Stimulated activated CD8-positive, alpha-beta memory T cell treated with anti-CD3 and anti-CD28 coated beads, Interleukin-15, amount 100 ng/mL, for 4 hours (primary cell): ENCODE measurements around the gene APOL3.
"Not testable (repeated sequence)": the region's sequence is repeated elsewhere in the genome, so short reads cannot be mapped to it uniquely, and the experiment has no call there.

ENCODE experiments used
- DNase-seq, 2 donors: peaks; one replicate each; pipeline ENCODE4 v3.0.0-alpha.2; 2020; ENCODE audit warnings: low read depth in 2 of 2

The APOL3 gene

DNA sequence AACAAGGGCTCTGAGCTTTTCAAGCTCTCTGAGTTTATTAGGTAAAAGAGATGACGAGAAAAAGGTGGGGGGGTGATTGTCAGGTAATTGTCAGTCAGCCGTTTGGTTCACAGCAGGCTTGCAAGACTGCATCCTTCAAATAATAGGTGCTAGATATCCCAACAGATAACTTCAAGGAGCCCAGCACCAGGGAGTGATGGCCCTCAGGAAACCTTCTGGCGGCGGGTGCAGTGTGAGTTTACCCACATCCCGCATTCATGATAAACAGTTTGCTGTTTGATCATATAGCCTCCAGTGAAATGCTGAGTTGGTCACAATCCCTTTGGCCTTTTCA is 1.2 kb upstream of the APOL3 start:
- not testable (repeated sequence) for DNase-seq

DNA sequence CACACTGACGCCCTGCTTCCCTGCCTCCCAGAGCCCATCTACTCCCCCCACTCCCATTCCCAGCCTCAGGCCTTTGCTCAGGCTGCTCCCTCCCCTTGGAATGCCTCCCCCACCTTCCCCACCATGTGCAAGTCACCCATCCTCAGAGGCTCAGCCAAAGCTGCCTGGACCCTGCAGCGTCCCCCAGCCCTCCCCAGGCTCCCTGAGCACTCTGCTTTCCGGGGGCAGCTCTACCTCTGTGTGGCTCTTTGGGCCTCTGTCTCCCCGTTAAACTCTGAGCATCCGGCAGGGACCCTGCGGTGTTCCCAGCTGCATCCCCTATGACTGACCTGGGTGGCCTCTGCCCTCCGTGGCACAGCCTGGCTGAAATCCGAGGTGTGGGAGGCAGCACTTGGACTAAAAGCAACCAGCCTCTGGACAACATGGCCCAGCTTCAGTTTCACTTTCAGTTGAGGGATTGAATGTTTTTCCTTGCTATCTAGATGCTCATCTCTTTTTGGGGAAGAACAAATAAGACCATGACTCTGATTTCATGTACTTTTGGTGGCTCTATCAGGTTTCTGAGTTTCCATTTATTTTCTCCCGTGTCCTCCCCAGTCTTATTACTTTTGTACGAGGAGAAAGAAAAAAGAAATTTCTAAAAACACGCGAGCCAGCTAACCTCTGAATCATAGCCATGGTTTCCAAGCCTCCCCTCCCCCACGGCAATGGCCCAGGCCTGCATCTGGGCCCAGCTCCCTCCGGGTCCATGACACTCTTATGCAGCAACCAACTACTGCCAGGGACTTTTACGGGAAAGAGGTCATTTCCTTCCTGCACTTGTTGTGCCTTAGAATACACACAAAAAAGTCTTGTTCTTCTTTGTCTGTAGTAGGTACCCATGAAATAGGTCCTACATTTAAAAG is 3.8 kb downstream of the APOL3 start:
- peak; percentile 42 to 53 for DNase-seq

DNA sequence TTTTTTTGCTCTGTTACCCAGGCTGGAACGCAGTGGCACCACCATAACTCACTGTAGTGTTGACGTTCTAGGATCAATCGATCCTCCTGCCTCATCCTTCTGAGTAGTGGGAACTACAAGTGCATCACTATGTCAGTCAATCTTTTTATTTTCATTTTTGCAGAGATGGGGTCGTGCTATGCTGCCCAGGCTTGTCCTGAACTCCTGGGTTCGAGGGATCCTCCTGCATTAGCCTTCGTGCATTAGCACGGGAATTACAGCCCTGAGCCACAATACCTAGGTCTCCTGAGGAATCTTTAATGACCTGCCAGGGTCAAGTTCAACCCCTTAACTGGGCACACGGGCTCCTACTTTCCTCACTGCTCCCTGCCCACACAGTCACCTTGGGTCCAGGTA is 4.4 kb downstream of the APOL3 start:
- DNase-seq: no peak

DNA sequence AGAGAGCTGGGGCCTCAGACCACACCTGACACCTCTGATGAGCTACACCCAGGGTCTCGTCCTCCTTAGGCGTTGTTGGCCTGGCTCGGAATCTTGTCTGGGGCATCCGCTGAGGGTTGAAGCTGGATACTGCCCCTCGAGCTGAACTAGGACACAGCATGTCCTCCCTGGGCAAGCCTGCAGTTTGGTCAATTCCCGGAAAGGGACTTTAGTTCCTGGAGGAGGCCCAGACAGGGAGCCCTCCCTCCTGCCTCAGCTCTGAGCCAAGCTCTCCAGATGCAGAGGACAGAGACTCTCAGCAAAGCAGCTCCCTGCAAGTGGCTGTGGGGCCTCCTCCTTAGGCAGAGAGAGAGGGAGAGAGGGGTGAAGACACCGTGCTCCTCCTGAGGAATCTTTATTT is 4.9 kb downstream of the APOL3 start:
- DNase-seq: no peak

DNA sequence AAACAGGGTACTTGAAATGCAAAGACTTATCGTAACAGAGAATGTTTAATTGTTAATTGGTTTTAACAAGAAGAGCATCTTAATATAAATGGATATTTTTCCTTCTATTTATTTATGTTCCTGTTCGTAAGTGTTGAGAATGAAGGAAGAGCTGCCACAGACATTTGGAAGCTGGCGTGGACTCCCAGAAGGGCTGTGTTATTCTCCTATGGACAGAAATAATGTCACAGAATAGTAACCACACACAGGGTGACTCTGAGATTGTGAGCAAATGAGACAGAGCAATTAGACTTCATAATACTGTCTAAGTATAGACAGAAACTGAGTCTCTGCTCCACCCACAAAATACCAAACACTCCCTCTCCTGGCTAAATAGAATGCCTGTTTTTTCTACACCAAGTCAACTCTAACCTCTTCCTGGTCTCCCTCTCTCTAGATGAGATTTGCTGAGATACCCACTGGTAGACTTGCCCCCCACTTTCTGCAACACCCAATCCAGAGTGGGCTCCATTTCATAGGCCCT is 6.1 kb downstream of the APOL3 start:
- no peak for DNase-seq

DNA sequence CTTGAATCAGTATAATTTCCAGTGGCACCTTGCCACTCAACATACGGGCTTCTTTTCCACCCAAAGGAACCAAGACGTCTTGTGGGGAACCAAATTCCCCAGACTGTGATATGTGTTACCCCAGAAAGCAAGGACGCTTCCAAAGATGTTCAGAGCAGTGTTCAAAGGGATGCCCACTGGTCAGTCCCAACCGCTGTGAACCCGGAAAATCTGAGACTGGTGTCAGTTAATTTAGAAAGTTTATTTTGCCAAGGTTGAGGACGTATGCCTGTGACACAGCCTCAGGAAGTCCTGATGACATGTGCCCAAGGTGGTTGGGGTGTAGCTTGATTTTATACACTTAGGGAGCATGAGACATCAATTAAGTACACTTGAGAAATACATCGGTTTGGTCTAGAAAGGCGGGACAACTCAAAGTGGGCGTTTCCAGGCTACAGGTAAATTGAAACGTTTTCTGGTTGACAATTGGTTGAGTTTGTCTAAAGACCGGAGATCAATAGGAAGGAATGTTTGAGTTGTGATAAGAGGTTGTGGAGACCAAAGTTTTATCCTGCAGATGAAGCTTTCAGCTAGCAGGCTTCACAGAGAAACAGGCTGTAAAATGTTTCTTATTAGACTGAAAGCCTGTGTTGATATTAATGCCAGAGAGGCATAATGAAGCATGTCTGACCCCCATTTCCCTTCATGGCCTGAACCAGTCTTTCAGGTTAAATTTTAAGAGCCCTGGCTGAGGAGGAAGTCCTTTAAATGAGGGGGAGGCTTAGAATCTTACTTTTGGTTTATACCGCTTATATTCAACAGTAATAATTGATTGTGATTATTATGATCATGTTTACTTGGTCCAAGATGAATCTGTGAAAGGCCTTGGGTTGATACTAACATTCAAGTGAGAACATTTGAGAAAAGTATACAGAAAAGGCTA is 6.8 kb downstream of the APOL3 start:
- DNase-seq: no peak

DNA sequence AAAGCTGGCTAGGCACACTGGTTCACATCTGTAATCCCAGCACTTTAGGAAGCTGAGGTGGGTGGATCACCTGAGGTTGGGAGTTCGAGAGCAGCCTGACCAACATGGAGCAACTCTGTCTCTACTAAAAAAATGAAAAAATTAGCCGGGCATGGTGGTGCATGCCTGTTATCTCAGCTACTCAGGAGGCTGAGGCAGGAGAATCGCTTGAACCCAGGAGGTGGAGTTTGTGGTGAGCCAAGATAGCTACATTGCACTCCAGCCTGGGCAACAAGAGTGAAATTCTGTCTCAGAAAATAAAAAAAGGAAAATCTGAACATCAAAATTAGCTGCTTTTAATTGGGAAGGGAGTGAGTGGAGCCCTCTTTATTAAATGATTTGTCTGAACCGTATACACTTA is 7.7 kb downstream of the APOL3 start:
- DNase-seq: not testable (repeated sequence)

DNA sequence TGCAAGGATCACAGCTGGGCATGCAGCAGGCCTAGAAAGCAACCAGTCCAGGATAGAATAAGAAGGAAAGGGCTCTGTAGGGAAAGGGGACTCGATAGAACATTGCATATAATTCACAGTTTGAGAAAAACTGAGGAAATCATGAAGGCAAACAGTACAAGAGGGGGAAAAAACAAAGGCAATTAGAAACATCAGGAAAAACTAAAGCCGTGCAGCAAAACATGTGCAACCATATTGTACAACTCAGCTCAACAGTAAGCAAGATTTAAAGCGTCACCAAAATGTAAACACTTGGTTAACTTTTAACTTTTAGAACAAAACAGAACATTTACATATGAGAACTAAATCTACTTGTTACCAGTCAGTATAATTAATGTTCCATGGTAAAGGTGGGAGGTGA is 8.5 kb downstream of the APOL3 start:
- no peak for DNase-seq

DNA sequence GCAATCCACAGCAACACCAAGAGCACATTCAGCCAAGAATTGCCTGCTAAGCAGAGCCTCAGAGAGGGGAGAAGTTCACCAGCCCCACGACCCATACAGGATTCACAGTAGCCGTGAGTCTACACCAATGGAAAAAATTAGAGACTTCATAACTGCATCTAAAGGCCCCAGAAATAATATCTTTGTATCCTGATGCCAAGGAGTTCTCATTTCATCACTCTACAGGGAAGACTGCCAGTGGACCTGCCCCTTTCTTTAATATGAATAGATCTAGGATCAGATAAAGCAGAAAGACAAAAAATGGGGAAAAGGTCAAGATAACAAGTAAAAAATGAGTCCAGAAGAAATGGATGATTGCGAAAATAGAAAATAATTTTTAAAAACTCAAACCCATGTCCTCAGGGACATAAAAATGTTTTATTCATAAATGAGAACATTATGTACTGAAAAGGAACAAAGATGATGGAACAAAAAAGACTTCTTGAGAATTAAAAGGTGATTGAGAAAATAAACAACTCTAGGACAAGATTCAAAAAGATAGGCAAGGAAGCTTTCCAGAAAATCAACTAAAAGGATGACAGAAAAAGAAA is 9.5 kb downstream of the APOL3 start:
- DNase-seq: no peak

DNA sequence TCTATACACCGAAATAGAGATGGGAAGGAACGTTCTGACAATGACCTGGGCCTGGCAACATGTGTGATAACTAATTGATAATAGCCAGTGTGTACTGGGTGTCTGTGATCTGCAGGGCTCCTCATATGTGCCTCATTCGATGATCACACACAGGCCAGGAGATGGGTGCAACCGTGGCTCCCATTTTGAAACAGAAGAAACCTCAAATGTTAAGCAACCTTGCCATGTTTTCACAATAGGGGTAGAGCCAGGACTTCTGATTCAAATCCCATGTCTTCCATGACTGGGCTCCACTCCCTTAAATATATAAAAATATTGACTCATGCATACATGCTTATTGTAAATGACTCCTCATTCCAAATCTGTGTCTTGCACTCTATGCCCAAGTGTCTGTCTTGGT is 11.1 kb downstream of the APOL3 start:
- no peak for DNase-seq

DNA sequence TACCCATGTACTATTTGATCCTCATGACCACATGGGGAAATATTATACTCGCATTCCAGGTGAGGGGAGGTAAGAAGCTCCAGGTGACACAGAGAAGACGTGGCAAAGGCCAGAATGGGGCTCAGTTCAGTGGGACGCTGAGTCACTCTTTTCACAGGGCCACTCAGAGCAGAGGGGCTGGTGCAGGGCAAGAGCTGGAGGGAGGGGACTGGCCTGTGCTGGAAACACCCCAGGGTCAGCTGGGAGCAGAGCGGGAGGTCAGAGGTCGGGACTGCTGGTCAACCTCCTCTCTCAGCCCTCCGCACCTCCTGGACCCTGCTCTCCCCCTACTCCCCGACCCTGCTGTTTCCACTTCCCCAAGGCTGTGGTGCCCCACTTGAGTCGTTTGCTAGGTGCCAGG is 12.1 kb downstream of the APOL3 start:
- no peak for DNase-seq

DNA sequence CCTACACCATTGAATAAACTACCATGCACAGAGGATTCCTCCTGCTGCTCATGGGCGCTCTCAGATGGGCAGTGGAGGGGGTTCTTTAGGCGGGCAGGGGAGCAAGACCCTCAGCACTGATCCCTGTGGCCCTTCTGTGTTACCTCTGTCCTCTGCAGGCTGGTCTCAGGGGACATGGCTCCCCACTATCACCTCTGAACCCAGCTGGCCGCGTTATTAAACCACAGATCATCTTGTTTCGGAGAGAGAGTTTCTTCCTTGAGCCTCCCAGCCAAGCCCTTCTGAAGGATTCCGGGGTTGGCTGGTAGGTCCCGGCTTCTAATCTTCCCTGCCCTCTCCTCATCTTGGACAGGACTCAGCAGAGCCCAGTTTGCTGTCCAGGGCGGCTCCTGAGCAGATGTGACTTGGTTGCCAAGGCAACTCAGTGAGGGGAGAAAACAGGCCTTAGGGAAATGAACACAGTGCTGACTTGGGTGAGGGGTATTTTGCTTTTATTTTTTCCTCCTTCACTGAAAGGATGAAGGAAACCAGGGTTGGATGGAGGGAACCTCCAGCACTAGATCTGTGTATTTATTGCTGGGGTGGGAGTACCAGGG is 13.3 kb downstream of the APOL3 start:
- no peak for DNase-seq

DNA sequence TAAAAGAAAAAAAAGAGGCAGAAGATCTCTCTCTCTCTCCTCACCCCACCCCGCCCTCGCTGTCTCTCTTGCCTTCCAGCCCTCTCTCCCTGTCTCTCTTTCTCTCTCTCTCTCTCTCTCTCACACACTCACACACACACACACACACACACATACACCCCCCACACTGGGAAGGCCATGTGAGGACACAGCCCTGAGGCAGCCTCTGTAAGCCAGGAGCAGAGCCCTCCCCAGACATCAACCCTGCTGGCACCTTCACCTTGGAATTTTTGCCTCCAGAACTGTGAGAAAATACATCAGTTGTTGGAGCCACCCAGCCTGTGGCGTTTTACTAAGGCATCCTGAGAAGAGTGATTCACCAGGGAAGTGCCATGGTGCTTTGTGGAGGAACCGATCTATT is 14.7 kb downstream of the APOL3 start:
- DNase-seq: no peak

DNA sequence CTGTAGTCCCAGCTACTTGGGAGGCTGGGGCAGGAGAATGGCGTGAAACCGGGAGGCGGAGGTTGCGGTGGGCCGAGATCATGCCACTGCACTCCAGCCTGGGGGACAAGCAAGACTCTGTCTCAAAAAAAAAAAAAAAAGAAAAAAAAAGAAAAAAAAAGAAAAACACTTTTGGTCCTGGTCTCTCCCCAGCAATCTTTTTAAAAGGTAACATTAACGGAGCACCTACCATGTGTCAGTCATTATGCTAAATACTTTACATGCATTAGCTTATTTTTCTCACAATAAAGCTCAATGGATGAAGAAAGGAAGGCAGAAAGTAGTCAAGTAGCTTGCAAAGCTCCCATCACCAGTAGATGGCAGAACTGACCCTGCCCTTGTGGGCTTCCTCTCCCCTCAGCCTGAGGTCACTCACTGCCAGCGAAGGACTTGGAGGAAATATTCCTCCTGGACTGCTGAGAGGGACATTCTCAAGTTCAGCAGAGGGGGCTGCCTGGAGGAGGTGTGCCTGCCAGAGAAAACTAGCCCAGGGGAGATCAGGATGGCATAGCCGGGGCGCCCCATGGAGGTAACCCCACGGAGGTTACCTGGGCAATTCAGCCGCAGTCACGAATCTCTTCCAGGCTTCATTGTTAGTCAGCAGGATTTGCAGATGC is 15.5 kb downstream of the APOL3 start:
- no peak for DNase-seq

DNA sequence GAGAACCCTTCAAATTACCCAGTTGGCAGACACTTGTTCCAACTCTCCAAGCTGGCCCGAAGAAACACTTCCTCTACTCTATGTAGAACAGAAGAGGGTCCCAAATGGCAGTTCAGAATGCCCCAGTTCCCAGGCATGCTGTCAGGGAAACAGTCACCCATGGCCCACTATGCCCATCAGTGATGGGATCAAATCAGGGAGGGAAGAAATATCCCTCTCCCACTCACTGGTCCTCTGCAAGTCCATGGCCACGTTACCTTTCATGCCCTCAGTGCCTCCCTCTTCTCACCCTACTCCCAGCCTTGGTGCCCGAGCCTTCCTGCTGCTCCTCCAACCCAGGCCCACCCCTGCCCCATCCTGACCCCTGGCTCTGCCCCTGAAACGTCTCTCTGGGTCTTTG is 16.6 kb downstream of the APOL3 start:
- no peak for DNase-seq

DNA sequence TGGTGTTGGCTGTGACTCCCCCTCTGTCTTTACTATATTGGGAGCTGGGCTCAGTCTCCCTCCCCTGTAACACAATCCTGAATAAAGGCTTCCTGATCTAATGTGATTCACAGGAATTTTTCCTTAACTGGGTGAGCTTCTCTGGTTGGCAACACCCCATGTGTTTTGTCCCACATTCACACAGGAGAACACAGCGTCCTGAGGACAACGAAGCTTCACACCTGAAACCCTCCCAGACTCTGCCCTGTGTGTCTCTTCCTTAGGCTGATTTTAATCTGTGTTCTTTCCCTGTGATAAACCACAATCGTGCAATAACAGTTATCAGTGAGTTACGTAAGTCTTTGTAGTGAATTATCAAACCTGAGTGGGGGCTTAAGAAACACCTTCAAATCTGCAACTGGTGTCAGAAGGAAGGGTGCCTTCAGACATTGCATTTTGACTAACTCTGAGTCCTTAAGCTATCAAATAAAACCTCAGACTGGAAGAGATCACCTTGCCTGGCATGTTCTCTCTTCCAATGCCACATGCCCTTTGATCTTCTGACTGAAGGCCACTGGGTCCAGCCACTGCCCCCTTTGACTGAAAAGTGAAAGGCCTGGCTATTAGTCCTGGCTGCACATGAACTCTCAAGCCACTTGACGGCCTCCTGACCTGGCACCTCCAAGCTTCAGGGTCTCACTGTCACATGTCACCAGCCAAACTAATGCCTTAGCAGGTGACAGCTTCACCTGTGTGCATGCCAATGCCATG is 17.3 kb downstream of the APOL3 start:
- DNase-seq: no peak

DNA sequence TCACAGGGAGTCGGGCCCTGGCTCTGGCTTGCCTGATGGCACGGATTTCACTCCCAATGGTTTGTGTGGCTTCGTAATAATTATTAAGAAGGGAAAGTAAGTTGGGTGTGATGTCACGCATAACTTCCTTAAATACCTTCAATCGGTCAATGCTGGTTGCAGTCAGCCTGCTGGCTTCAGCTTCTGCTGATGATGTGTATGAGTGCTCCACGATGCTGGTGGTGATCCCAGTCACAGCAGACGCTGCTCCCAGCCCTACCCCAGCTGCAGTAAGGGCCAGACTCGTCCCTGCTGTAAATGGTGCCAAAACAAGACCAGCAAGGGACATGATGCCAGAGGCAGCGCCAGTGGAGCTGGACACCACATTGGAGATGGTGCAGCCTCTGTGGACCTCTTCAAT is 19.1 kb downstream of the APOL3 start:
- no peak for DNase-seq

DNA sequence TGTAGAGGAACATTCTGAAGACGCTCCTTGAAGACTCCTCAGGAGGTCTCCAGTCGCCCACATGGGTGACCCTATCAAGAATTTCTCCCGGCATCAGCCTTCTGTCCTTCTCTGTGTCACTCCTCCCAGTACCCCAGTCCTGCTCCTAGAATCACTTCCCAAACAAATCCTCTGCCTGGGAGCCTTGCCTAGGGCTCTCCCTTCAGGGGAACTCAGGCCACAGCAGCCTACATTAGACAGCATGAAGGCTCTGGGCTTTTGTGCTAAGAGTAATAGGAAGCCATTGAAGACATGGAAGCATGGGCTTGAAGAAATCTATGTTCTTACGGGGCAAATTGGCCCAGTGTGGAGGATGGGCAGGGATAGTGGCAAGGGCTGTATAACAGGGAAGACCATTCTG is 21.8 kb downstream of the APOL3 start:
- DNase-seq: not testable (repeated sequence)

DNA sequence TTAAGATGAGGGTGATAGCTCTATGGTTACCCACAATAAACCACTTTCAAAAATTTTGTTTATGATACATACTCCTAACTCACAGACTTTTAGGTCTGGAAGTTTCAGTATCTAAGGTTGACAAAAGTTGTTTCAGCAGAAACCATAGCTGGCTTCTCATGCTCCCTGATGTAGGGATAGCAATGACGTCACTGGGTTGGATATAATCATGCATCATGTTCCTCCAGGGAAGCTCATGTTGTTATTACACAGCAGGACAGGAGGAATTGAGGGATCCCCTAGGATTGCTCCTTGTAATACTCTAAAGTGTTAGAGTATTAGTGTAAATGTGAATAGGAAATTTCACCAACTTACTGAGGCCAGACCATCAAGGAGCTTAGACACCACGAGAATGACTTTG is 23.6 kb downstream of the APOL3 start:
- DNase-seq: no peak

DNA sequence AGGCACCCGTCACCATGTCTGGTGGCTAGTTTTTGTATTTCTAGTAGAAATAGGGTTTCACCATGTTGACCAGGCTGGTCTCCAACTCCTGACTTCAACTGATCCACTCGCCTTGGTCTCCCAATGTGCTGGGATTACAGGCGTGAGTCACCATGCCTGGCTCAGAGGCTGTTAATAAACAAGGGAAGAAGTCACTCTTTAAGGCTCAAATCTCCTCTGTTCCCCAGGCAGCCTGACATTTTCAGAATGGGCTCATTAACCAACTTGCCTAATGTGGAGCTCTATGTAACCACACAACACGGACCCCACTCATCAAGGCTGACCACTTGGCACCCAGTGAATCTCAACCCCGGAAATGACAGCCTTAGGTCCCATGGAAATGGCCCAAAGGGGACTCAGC is 24.1 kb downstream of the APOL3 start:
- no peak for DNase-seq
